ENCODE data around the gene PDS5B.
"Not testable (repeated sequence)": the region's sequence is repeated elsewhere in the genome, so short reads cannot be mapped to it uniquely, and the experiment has no call there.

Gene PDS5B

DNA sequence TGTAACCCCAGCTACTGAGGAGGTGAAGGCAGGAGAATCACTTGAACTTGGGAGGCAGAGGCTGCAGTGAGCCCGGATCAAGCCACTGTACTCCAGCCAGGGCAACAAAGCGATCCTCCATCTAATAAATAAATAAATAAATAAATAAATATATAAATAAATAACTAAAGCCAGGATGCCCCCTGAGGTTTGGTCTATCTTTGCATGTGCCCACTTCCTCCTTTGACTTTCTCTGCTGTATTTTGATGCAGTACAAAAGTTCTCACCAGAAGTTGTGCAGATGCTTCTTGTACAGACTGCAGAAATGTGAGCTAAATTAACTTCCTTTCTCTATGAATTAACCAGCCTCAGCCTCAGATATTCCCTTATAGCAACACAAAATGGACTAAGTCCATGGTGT, 41.2 kb upstream of the PDS5B start:
- TF ChIP-seq, protein P1, sequence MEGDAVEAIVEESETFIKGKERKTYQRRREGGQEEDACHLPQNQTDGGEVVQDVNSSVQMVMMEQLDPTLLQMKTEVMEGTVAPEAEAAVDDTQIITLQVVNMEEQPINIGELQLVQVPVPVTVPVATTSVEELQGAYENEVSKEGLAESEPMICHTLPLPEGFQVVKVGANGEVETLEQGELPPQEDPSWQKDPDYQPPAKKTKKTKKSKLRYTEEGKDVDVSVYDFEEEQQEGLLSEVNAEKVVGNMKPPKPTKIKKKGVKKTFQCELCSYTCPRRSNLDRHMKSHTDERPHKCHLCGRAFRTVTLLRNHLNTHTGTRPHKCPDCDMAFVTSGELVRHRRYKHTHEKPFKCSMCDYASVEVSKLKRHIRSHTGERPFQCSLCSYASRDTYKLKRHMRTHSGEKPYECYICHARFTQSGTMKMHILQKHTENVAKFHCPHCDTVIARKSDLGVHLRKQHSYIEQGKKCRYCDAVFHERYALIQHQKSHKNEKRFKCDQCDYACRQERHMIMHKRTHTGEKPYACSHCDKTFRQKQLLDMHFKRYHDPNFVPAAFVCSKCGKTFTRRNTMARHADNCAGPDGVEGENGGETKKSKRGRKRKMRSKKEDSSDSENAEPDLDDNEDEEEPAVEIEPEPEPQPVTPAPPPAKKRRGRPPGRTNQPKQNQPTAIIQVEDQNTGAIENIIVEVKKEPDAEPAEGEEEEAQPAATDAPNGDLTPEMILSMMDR (IDR thresholded peaks at IDR 0.05; ENCODE audit: low read length, missing control alignments) = no peak
- no peak overlapping the region for H3K4me3 ChIP-seq (replicated peaks; ENCODE audit: low read depth, low read length)
- no peak for DNase-seq (ENCODE audit: low read depth)

DNA sequence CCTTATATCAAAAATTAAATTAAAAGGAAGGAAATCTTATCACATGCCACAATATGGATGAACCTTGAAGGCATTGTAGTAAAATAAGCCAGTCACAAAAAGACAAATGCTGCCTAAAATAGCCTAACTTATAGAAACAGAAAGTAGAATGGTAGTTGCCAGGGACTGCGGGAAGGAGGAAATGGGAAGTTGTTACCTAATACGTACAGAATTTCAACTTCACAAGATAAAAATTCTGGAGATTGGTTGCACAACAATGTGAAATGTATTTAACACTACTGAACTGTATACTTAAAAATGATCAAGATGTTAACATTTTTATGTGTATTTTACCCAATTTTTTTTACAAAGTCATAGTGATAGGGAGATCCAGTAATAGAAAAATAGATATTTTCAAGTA, 37.4 kb upstream of the PDS5B start:
- peak overlapping the region; percentile 4 for H3K4me3 ChIP-seq (replicated peaks; ENCODE audit: low read depth, low read length)
- peak; percentile 85 for DNase-seq (ENCODE audit: low read depth)
- TF ChIP-seq, protein P1 (IDR thresholded peaks at IDR 0.05; ENCODE audit: low read length, missing control alignments) = no peak

DNA sequence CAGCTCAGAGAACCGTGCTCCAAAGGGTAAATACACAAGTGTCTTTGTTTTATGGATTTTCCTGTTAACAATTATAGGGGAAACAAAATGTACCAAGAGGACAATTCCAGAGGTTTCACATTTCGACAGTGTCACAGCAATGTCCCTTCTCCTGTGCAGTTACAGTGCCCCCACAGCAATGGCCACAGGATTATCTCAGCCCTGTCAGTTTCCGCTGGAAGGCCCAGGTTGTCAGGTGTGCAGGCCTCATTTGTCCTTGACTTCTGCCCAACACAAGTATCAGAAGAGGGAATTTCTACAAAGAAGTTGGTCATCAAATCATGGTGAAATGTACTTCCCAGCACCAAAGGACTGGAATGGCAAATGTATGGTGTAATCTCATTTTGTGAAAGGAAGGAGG, 36.5 kb upstream of the PDS5B start:
- no peak overlapping the region for H3K4me3 ChIP-seq (replicated peaks; ENCODE audit: low read depth, low read length)
- TF ChIP-seq, protein P1 (IDR thresholded peaks at IDR 0.05; ENCODE audit: low read length, missing control alignments) = no peak
- DNase-seq (ENCODE audit: low read depth) = no peak

DNA sequence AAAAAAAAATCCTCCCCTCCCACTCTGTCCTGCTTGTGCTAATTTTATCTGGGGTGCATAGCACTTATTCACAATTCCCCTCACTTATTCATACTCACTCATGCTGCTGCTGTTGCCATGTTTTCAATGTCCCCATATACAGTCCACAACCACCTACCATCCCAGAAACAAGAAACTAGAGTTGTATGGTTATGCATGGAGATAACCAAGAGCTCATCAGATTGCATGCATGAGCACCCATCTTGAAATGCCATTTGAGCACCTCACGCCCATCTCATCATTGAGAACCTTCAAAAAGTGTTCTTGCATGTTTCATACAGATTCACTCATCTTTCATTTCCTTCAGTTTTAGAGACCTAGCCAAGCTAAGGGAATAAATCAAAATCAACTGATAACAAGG, 32.5 kb upstream of the PDS5B start:
- DNase-seq (ENCODE audit: low read depth) = no peak
- TF ChIP-seq, protein P1 (IDR thresholded peaks at IDR 0.05; ENCODE audit: low read length, missing control alignments) = no peak
- no peak overlapping the region for H3K4me3 ChIP-seq (replicated peaks; ENCODE audit: low read depth, low read length)

DNA sequence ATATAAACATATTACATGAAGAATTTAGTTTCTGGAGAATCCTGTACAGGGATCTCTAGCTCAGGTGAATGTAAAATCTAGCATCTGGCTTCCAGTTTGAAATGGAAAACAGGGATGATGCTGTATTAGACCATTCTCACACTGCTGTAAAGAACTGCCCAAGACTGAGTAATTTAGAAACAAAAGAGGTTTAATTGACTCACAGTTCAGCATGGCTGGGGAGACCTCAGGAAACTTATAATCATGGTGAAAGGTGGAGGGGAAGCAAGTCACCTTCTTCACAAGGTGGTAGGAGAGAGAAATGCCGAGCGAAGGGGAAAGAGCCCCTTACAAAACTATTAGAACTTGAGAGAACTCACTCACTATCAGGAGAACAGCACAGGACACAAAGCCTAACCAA, 30.6 kb upstream of the PDS5B start:
- TF ChIP-seq, protein P1 (IDR thresholded peaks at IDR 0.05; ENCODE audit: low read length, missing control alignments) = no peak
- no peak for DNase-seq (ENCODE audit: low read depth)
- H3K4me3 ChIP-seq (replicated peaks; ENCODE audit: low read depth, low read length) = no peak overlapping the region

DNA sequence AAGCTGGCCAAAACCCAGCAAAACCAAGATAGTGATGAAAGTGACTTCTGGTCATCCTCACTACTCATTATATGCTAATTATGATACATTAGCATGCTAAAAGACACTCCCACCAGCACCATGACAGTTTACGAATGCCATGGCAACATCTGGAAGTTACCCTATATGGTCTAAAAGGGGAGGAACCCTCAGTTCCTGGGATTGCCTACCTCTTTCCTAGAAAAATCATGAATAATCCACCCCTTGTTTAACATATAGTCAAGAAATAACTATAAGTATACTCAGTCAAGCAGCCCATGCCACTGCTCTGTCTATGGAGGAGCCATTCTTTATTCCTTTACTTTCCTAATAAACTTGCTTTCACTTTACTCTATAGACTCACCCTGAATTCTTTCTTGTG, 25.4 kb upstream of the PDS5B start:
- not testable (repeated sequence) for DNase-seq (ENCODE audit: low read depth); H3K4me3 ChIP-seq (replicated peaks; ENCODE audit: low read depth, low read length)

DNA sequence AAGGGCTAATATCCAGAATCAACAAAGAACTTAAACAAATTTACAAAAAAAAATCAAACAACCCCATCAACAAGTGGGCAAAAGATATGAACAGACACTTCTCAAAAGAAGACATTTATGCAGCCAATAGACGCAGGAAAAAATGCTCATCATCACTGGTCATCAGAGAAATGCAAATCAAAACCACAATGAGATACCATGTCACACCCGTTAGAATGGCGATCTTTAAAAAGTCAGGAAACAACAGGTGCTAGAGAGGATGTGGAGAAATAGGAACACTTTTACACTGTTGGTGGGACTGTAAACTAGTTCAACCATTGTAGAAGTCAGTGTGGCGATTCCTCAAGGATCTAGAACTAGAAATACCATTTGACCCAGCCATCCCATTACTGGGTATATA, 10.6 kb upstream of the PDS5B start:
- DNase-seq (ENCODE audit: low read depth) = not testable (repeated sequence)

DNA sequence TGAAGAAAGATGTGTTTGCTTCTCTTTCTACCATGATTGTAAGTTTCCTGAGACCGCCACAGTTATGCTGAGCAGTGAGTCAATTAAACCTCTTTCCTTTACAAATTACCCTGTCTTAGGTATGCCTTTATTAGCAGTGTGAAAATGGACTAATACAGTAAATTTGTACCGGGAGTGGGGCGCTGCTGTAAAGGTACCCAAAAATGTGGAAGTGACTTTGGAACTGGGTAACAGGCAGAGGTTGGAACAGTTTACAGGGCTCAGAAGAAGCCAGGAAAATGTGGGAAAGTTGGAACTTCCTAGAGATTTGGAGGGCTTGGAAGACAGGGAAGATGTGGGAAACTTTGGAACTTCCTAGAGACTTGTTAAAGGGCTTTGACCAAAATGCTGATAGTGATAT, 9.2 kb upstream of the PDS5B start:
- no peak overlapping the region for H3K4me3 ChIP-seq (replicated peaks; ENCODE audit: low read depth, low read length)
- no peak for DNase-seq (ENCODE audit: low read depth)
- TF ChIP-seq, protein P1 (IDR thresholded peaks at IDR 0.05; ENCODE audit: low read length, missing control alignments) = no peak

More for the DNA sequence above, 10.6 kb upstream of the PDS5B start:
- not testable (repeated sequence) for H3K4me3 ChIP-seq (replicated peaks; ENCODE audit: low read depth, low read length)

Data from fibroblast of pulmonary artery (primary cell).